ENCODE results near the gene CMIP.
"Not testable (repeated sequence)": the region's sequence is repeated elsewhere in the genome, so short reads cannot be mapped to it uniquely, and the experiment has no call there.

Gene CMIP

DNA sequence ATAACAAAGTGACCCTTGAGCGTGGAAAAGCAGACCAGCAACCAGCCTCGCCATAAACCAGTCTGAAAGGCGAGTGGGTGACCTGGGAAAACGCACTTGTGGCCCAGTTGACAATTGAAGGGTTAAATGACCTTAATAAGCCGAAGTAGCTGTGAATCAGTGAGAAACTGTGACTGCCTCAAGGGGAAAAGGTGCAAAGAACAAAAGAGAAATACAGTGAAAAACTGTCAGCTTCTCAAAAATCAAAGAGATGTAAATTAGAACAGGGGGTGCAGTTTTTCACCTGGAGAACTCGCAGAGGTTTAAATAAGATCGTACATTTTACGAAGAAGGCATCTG is 124.1 kb downstream of the CMIP start:
- no peak for DNase-seq (ENCODE audit: low spot score)

- DNase-seq (ENCODE audit: low spot score) = no peak
Measured at GRCh38 chr16:81569361-81570034, 124.9 kb downstream of the CMIP start.

- no peak for DNase-seq (ENCODE audit: low spot score)
Measured at GRCh38 chr16:81570151-81570846, 125.7 kb downstream of the CMIP start.

DNA sequence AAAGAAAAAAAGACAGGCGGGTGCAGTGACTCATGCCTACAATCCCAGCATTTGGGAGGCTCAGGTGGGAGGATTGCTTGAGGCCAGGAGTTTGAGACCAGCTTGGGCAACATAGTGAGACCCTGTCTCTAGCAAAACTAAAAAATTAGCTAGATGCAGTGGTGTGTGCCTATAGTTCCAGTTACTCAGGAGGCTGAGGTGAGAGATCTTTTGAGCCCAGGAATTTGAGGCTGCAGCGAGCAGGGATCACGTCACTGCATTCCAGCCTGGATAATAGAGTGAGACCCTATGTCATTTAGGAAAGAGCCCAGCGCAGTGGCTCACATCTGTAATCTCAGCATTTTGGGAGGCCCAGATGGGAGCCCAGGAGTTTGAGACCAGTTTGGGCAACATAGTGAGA is 126.6 kb downstream of the CMIP start:
- DNase-seq (ENCODE audit: low spot score) = no peak

- no peak for DNase-seq (ENCODE audit: low spot score)
Measured at GRCh38 chr16:81571592-81572385, 127.2 kb downstream of the CMIP start.

- DNase-seq (ENCODE audit: low spot score) = no peak
Measured at GRCh38 chr16:81572386-81573144, 128.0 kb downstream of the CMIP start.

GRCh38 chr16:81573533-81574020 is 129.0 kb downstream of the CMIP start:
- no peak for DNase-seq (ENCODE audit: low spot score)

- no peak for DNase-seq (ENCODE audit: low spot score)
Measured at GRCh38 chr16:81574168-81574567, 129.6 kb downstream of the CMIP start.

- no peak for DNase-seq (ENCODE audit: low spot score)
Measured at GRCh38 chr16:81575307-81575706, 130.7 kb downstream of the CMIP start.

GRCh38 chr16:81575834-81576233 is 131.2 kb downstream of the CMIP start:
- no peak for DNase-seq (ENCODE audit: low spot score)

- DNase-seq (ENCODE audit: low spot score) = no peak
Measured at GRCh38 chr16:81576696-81577095, 132.1 kb downstream of the CMIP start.

- DNase-seq (ENCODE audit: low spot score) = not testable (repeated sequence)
Measured at GRCh38 chr16:81577272-81577671, 132.7 kb downstream of the CMIP start.

- no peak for DNase-seq (ENCODE audit: low spot score)
Measured at GRCh38 chr16:81578076-81578475, 133.5 kb downstream of the CMIP start.

DNA sequence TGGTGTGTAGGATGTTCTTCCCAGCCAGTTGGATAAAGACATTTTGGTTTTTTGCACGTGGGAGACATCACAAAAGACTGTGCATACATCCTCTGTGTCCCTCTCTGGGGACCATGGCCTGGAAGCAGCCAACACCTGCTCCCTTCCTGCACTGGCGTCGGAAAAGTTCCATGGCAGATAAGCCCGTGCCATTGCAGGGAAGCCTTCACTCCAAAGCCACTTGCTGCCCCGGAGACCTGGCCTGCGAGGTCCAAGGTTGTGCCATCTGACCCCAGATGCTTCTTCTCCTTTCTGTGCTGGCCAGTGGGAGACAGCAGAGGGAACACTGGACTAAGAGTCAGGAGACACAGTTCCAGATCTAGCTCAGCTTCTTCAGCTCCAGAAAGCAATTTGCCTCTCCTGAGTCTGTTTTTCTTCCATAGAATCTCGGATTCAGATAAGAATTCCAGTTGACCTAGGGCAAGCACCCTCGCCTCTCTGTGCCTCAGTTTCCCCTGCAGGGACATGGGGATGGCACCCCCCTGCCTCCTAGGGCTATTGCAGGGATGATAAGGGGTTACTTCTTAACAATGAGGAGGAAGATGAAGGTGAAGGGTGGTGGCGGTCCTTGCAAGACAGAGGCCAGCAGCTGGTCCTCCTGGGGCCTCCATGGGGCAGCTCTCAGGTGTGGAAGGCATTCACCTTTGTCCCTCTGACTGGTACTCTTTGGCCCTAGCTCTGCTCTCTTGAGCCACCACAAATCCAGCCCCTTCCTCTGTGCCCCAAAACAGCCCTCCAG is 134.2 kb downstream of the CMIP start:
- no peak for DNase-seq (ENCODE audit: low spot score)

DNA sequence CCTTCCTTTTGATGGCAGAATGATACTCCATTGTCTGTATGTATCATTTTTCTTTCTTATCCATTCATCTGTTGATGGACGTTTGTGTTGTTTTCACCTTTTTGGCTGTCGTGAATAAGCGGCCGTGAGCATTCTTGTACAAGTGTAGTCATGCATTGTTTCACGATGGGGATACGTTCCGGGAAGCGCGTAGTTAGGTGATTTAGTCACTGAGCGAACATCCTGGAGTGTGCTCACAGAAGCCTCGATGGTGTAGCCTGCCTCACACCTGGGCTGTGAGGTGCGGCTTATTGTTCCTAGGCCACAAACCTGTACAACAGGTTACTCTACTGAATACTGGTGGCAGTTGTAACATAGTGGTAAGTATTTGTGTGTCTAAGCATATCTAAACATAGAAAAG is 136.5 kb downstream of the CMIP start:
- no peak for DNase-seq (ENCODE audit: low spot score)

GRCh38 chr16:81582655-81583441 is 138.2 kb downstream of the CMIP start:
- no peak for DNase-seq (ENCODE audit: low spot score)

GRCh38 chr16:81583893-81584631 is 139.5 kb downstream of the CMIP start:
- DNase-seq (ENCODE audit: low spot score) = no peak

GRCh38 chr16:81585785-81586184 is 141.2 kb downstream of the CMIP start:
- DNase-seq (ENCODE audit: low spot score) = no peak

DNA sequence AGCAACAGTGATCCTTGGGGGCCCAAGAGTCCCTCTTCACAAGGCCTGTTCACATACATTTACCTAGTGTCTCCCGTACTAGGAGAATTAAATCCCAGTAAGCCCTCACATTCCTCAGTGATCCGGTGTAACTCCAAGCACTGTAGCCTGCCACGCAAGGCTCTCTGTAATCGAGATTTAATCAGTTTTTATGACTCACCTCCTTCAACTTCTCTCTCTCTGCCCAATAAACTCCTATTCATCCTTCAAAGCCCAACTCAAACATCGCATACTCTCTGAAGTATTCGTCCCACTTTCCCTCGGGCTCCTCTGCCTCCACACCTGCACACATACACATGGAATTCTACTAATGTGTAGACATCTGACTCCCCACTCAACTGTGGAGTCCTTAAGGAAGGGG is 141.8 kb downstream of the CMIP start:
- DNase-seq (ENCODE audit: low spot score) = no peak
